Nasal cavity respiratory epithelium epithelial cell of viscerocranial mucosa (primary cell): Measurements from ENCODE around the gene RCCD1. TPM values are rescaled to one million over a fixed set of nuclear protein-coding genes. Genes with fewer than 3 reads are reported as not detected.

ENCODE experiments used
- total RNA-seq: library from RNA; depleted of rRNA; stranded (reverse); fragments of >200 nt; gene quantifications from 2 replicates; pipeline ENCODE4 v1.2.3, GENCODE V29; 2014

RCCD1 gene
- total RNA-seq, result 13.0 and 13.2 TPM in 2 replicates

GRCh38 chr15:90954712-90955623 is at the start of gene RCCD1:
Gene RCCD1, plus strand, starts transcription at chr15:90954884. Its CDS starts 1,851 bp downstream, at chr15:90956735.

GRCh38 chr15:90931828-90932659 is 22.6 kb upstream of the RCCD1 start, which contains the start of gene HDDC3:
Gene HDDC3, minus strand, starts transcription at chr15:90932549. Its CDS starts 9 bp downstream, at chr15:90932540.

GRCh38 chr15:90934949-90935751 is 19.5 kb upstream of the RCCD1 start, which contains the start of gene UNC45A:
Gene UNC45A, plus strand, starts transcription at chr15:90935285. Its CDS starts 40 bp downstream, at chr15:90935325.

GRCh38 chr15:90994417-90995311 is 40.0 kb downstream of the RCCD1 start, which contains the start of gene PRC1:
Gene PRC1, minus strand, starts transcription at chr15:90994535. Its CDS starts 118 bp downstream, at chr15:90994417.

Other genes with a start within 250 kb of the RCCD1 start
- 0.34 and 0.36 TPM in 2 replicates for gene BLM, start 237.5 kb upstream of the RCCD1 start, total RNA-seq
- gene FURIN, start 86.3 kb upstream of the RCCD1 start, total RNA-seq, result 43.7 and 125 TPM in 2 replicates
- 0.34 and 2.4 TPM in 2 replicates for gene FES, start 70.4 kb upstream of the RCCD1 start, total RNA-seq
- gene MAN2A2, start 51.6 kb upstream of the RCCD1 start, total RNA-seq, result 23.9 and 32.7 TPM in 2 replicates
- 19.3 and 37.6 TPM in 2 replicates for gene HDDC3, start 22.3 kb upstream of the RCCD1 start, total RNA-seq
- gene UNC45A, start 19.6 kb upstream of the RCCD1 start, total RNA-seq, result 92.3 and 102 TPM in 2 replicates
- gene PRC1, start 39.7 kb downstream of the RCCD1 start, total RNA-seq, result 2.8 and 10.3 TPM in 2 replicates
- gene VPS33B, start 67.7 kb downstream of the RCCD1 start, total RNA-seq, result 7.9 and 11.4 TPM in 2 replicates
- 0.50 and 0.68 TPM in 2 replicates for gene SV2B, start 145.4 kb downstream of the RCCD1 start, total RNA-seq